Fibroblast of the aortic adventitia (primary cell): ENCODE data around the gene LRRC10. TPM values are rescaled to one million over a fixed set of nuclear protein-coding genes. Genes with fewer than 3 reads are reported as not detected.

ENCODE experiments used
- DNase-seq: peaks from one replicate; pipeline ENCODE4 v3.0.0-alpha.2; 2010; ENCODE audit warnings: low read depth
- H3K4me3 ChIP-seq: 2 replicates; pipeline ENCODE4 v1.5.1; 2011; ENCODE audit warnings: low read depth, mild to moderate bottlenecking, control low read depth, low read length, moderate library complexity
- CTCF ChIP-seq: IDR thresholded peaks from 2 replicates; pipeline ENCODE4 v1.5.1; 2011; ENCODE audit warnings: mild to moderate bottlenecking, low read length, control low read depth, inconsistent platforms; ENCODE audit not compliant: insufficient read depth
- small RNA-seq: library from RNA; depleted of rRNA; stranded (forward); fragments of <200 nt; gene quantifications from one replicate; pipeline ENCODE3, GENCODE V24; 2012
- total RNA-seq: library from RNA; depleted of rRNA; stranded (reverse); fragments of >200 nt; gene quantifications from 2 replicates; pipeline ENCODE4 v1.2.3, GENCODE V29; 2012; ENCODE audit warnings: low replicate concordance

The LRRC10 gene
- total RNA-seq, 1 donor, result not detected

GRCh38 chr12:69575346-69575745 lies 35.4 kb downstream of the LRRC10 start:
- no peak for TF ChIP-seq CTCF

GRCh38 chr12:69570545-69571399 lies 39.9 kb downstream of the LRRC10 start:
- TF ChIP-seq CTCF, result peak; percentile 80
- DNase-seq, result peak; percentile 83
- no peak overlapping the region for H3K4me3 ChIP-seq

More at GRCh38 chr12:69575346-69575745, 35.4 kb downstream of the LRRC10 start:
- no peak overlapping the region for H3K4me3 ChIP-seq
- no peak for DNase-seq

- no peak for DNase-seq
- no peak for TF ChIP-seq CTCF
- no peak overlapping the region for H3K4me3 ChIP-seq
Observed at GRCh38 chr12:69570000-69570516, 40.6 kb downstream of the LRRC10 start.

GRCh38 chr12:69569236-69569635 lies 41.5 kb downstream of the LRRC10 start:
- no peak overlapping the region for H3K4me3 ChIP-seq
- TF ChIP-seq CTCF, result no peak
- DNase-seq, result peak; percentile 23

- TF ChIP-seq CTCF, result no peak
- no peak overlapping the region for H3K4me3 ChIP-seq
- no peak for DNase-seq
Observed at GRCh38 chr12:69566603-69567002, 44.1 kb downstream of the LRRC10 start.

GRCh38 chr12:69563166-69563762 lies 47.4 kb downstream of the LRRC10 start:
- H3K4me3 ChIP-seq, result no peak overlapping the region
- no peak for TF ChIP-seq CTCF
- no peak for DNase-seq

Small RNA genes within 50 kb of the gene (small RNA-seq; reads per million reads assigned to genes)
- not detected for gene MIR3913-1

Other genes starting within 250 kb of the LRRC10 start
- 30.4 and 67.0 TPM in 2 replicates for gene FRS2, start 140.5 kb downstream of the LRRC10 start, total RNA-seq
- gene CCT2, start 25.4 kb downstream of the LRRC10 start, total RNA-seq, result 114 and 228 TPM in 2 replicates
- gene BEST3, start 88.4 kb upstream of the LRRC10 start, total RNA-seq, result not detected in 2 replicates
- gene RAB3IP, start 128.0 kb upstream of the LRRC10 start, total RNA-seq, result 1.6 and 4.8 TPM in 2 replicates
- not detected in 2 replicates for gene MYRFL, start 214.3 kb upstream of the LRRC10 start, total RNA-seq